Adrenal gland (tissue), 12 donors: Measurements from ENCODE around the gene ITLN2. TPM values are rescaled to one million over a fixed set of nuclear protein-coding genes. Genes with fewer than 3 reads are reported as not detected.
A peak's percentile ranks its signal among the peaks of the same experiment; 100 is the strongest.
"Not testable (repeated sequence)": the region's sequence is repeated elsewhere in the genome, so short reads cannot be mapped to it uniquely, and the experiment has no call there.

Experiments used
- DNase-seq, 7 donors: peaks; one replicate each; pipeline ENCODE4 v3.0.0-alpha.2; 2019 to 2020
- H3K27ac ChIP-seq, 5 donors: fragments of 200-600 bp; sonication (generic) in 4 of 5; 1 replicate in 3 of 5; 2 replicates in 2 of 5; pipeline versions ENCODE4 v1.5.1 to v1.8.0; 2016 to 2020; ENCODE audit warnings: mild to moderate bottlenecking in 1 of 5
- H3K27me3 ChIP-seq: fragments of 200-600 bp; 2 replicates; pipeline ENCODE4 v1.8.0; 2021
- H3K36me3 ChIP-seq, 2 donors: fragments of 200-600 bp; replicated peaks in 1 of 2; 1 replicate in 1 of 2; 2 replicates in 1 of 2; pipeline versions ENCODE4 v1.5.1 to v1.8.0; 2018 to 2022
- H3K4me1 ChIP-seq, 2 donors: fragments of 200-600 bp; replicated peaks in 1 of 2; 1 replicate in 1 of 2; 2 replicates in 1 of 2; pipeline versions ENCODE4 v1.5.1 to v1.8.0; 2018 to 2021
- H3K4me3 ChIP-seq, 4 donors: fragments of 200-600 bp; sonication (generic) in 3 of 4; one replicate each; pipeline ENCODE4 v1.5.1; 2016 to 2018
- H3K9me3 ChIP-seq, 3 donors: fragments of 200-600 bp; sonication (generic) in 1 of 3; replicated peaks in 1 of 3; 1 replicate in 2 of 3; 2 replicates in 1 of 3; pipeline versions ENCODE4 v1.5.1 to v1.8.0; 2016 to 2021
- POLR2A ChIP-seq, 2 donors: fragments of 450-650 bp; IDR thresholded peaks; one replicate each; pipeline ENCODE4 v1.6.1; 2017; ENCODE audit warnings: antibody characterized with exemption in 2 of 2, mild to moderate bottlenecking in 2 of 2, moderate library complexity in 1 of 2
- whole genome bisulfite sequencing, 4 donors: extraction: QIAGEN DNeasy Blood & Tissue Kit in 2 of 4; methylation state at CpG; one replicate each; pipeline versions ENCODE4 v1.1.5 to v1.1.7; 2013 to 2017; 5-methylcytosine and 5-hydroxymethylcytosine counted together
- intact Hi-C, 2 donors: fragments of 100-400 bp; cut with DNase I; formaldehyde crosslinking; loops; one replicate each; pipeline versions ENCODE4 v1.14.1 to v1.15.0; 2022 to 2023
- polyA plus RNA-seq, 3 donors: library from polyadenylated mRNA; stranded (reverse); fragments of 200-250 nt in 2 of 3; fragments of 350-450 nt in 1 of 3; fragmentation: Illumina TruSeq in 1 of 3; extraction: RNeasy Lipid Tissue Mini Kit (QIAGEN cat#74804) in 1 of 3; gene quantifications; one replicate each; pipeline ENCODE4 v1.2.3, GENCODE V29; 2013 to 2014
- total RNA-seq, 9 donors: library from RNA; depleted of rRNA in 4 of 9; stranded (reverse); fragments of >200 nt in 4 of 9; fragments of 120-200 nt in 1 of 9; fragmentation: NEBNext Ultra II Directional in 1 of 9; extraction: Animal tissue kit (Norgen Biotek cat#: 25700) in 1 of 9; gene quantifications; one replicate each; pipeline versions ENCODE4 v1.1.0 to v1.2.4, GENCODE V29; 2013 to 2023
- TF ChIP-seq, protein P1 (sequence below), 6 experiments: fragments of 450-650 bp in 4 of 6; fragments of 200-600 bp in 2 of 6; sonication (generic) in 1 of 6; IDR thresholded peaks; 1 replicate in 5 of 6; 2 replicates in 1 of 6; pipeline versions ENCODE4 v1.5.1 to v1.8.0; 2016 to 2021; ENCODE audit warnings: antibody characterized with exemption in 6 of 6, mild to moderate bottlenecking in 2 of 6, moderate library complexity in 1 of 6
- donor health status: healthy with polysubstance abuse.
- donor health status: Bipolar disorder and iron deficiency.
- donor health status: DM: yes; HTN: yes; CAD: no.
- donor health status: DM: no; HTN: no; CAD: no.
- donor health status: DM: no; HTN: no; CAD: no.
- donor health status: DM: yes; HTN: yes; CAD: no.

The ITLN2 gene
- total and polyA plus RNA-seq, 12 donors = 0.32 to 3.1 (median 1.1) TPM; not detected in 9

DNA sequence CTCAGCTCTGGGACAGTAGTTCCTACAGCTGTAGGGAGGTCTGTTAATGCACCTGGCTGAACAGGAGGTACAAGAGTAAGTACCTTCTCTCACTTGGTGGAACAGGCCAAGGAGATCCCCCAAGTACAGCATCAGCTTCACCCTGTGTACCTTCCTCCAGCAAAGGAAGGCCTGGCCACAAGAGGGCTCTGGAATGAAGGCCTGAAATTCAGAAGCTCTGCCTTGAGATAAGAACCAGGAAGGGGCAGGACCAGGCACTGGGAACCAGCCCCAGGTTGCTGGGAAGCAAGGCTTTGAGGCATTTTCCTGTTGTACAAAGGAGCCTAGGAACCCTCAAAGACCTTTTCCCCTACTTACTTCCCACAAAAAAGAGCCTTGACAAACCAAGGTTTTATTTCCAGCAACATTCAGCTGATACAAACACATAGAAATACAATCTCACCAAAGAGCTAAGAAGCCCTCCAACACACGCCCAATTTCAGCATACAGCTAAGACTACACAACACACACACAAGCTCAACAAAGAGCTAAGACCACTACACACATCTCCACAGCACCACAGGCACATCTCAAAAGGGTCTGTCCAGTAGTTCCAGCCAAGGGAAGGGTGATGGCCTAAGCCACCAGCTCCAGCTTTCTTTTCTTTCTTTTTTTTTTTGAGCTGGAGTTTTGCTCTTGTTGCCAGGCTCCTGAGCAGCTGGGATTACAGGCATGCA, 42.9 kb upstream of the ITLN2 start:
- H3K4me1 ChIP-seq = peaks cover 8 to 12% of the 10 kb centered on the region in 2 donors
- H3K27me3 ChIP-seq = no peaks in the 10 kb centered on the region
- H3K27ac ChIP-seq = peak overlapping the region in 3 of 5 donors; percentile 2 to 52 (median 36)
- peaks cover 0 to 26% of the 10 kb centered on the region in 2 donors for H3K36me3 ChIP-seq
- intact Hi-C loops = no loop called here
- peak; percentile 69 to 90 (median 80) for DNase-seq
- TF ChIP-seq, protein P1, sequence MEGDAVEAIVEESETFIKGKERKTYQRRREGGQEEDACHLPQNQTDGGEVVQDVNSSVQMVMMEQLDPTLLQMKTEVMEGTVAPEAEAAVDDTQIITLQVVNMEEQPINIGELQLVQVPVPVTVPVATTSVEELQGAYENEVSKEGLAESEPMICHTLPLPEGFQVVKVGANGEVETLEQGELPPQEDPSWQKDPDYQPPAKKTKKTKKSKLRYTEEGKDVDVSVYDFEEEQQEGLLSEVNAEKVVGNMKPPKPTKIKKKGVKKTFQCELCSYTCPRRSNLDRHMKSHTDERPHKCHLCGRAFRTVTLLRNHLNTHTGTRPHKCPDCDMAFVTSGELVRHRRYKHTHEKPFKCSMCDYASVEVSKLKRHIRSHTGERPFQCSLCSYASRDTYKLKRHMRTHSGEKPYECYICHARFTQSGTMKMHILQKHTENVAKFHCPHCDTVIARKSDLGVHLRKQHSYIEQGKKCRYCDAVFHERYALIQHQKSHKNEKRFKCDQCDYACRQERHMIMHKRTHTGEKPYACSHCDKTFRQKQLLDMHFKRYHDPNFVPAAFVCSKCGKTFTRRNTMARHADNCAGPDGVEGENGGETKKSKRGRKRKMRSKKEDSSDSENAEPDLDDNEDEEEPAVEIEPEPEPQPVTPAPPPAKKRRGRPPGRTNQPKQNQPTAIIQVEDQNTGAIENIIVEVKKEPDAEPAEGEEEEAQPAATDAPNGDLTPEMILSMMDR (IDR thresholded peaks at IDR 0.05) = peak; percentile 57 to 82 (median 76)
- no peak for TF ChIP-seq POLR2A (IDR thresholded peaks at IDR 0.05)
- H3K9me3 ChIP-seq = no peaks in the 10 kb centered on the region
- H3K4me3 ChIP-seq = no peak overlapping the region
- WGBS, 4 donors = 72 to 94% (median 79%) methylated on average over 1 of the region's 1 CpG

DNA sequence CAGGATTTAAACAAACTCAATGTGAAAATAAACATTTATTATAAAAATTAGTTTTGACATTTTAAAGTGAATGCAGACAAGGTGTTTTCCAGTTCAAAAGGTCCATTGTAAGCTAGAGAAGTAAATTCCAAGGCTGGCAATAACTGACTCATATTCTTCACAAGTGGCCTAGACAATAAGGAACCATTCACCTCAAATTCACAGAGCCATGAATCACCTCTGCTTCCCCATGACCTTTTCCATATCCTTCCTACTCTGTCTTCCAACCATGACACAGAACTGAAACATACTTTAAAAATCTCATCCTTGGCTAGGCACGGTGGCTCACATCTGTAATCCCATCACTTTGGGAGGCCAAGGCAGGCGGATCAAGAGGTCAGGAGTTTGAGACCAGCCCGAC, 41.6 kb upstream of the ITLN2 start:
- Histone ChIP-seq H3K4me3 (no peak overlapping the region), H3K36me3 (peaks cover 0 to 26% of the 10 kb centered on the region in 2 donors), H3K9me3 (no peaks in the 10 kb centered on the region), H3K27ac (no peak overlapping the region), H3K4me1 (peaks cover 1 to 7% of the 10 kb centered on the region in 2 donors), H3K27me3 (no peaks in the 10 kb centered on the region)
- WGBS, 4 donors = 62 to 79% (median 70%) methylated on average over 3 of the region's 3 CpGs
- intact Hi-C loops = no loop called here
- DNase-seq = no peak
- TF ChIP-seq, protein P1 (IDR thresholded peaks at IDR 0.05) = no peak
- TF ChIP-seq POLR2A (IDR thresholded peaks at IDR 0.05) = no peak

DNA sequence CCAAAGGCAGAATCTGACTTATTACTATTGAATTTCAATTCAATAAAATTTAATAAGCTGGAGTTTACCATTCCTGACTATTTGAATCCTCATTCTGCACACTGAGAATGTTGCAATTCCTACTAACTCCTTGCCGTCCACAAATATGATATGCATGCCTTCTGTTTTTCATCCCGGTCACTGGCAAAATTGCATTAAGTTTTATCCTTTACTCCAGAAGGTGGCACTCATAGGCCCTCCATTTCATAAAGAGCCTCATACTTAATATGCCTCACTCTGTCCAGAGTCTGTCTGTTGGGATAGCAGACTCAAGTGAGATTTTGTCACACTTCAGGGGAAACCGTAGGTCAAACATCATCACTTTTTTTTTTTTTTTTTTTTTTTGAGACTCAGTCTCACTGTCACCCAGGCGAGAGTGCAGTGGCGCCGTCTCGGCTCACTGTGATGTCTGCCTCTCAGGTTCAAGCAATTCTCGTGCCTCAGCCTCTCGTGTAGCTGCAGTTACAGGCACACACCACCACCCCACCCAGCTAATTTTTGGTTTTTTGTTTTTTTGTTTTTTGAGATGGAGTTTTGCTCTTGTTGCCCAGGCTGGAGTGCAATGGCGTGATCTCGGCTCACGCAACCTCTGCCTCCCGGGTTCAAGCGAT, 39.1 kb upstream of the ITLN2 start:
- no peak overlapping the region for H3K4me3 ChIP-seq
- peak in 3 of 7 donors; percentile 27 to 38 (median 37) for DNase-seq
- TF ChIP-seq, protein P1 (IDR thresholded peaks at IDR 0.05) = peak in 5 of 6 experiments; percentile 35 to 61 (median 48)
- TF ChIP-seq POLR2A (IDR thresholded peaks at IDR 0.05) = no peak
- H3K27me3 ChIP-seq = no peaks in the 10 kb centered on the region
- no peak overlapping the region for H3K27ac ChIP-seq
- peaks cover 0 to 7% of the 10 kb centered on the region in 2 donors for H3K4me1 ChIP-seq
- H3K9me3 ChIP-seq = no peaks in the 10 kb centered on the region
- peaks cover 0 to 3% of the 10 kb centered on the region in 2 donors for H3K36me3 ChIP-seq
- intact Hi-C loops = loop anchor here (5.0 kb wide), 1 partner anchor 104 kb away; the partner anchor contains the start of gene KLHDC9 (in 2 of the 2)
- whole genome bisulfite sequencing, 4 donors = 71 to 75% (median 73%) methylated on average over 14 of the region's 14 CpGs

DNA sequence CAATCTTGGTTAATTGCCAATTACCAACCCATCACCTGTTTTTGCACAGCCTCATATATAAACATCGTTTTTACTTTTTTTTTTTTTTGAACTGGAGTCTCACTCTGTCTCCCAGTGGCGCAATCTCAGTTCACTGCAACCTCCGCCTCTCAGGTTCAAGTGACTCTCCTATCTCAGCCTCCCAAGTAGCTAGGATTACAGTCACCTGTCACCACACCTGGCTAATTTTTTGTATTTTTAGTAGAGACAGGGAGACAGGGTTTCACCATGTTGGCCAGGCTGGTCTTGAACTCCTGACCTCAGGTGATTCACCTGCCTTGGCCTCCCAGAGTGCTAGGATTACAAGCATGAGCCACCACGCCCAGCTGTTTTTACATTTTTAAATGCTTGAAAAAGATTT, 37.4 kb upstream of the ITLN2 start:
- not testable (repeated sequence) for H3K27ac ChIP-seq, DNase-seq, H3K4me3 ChIP-seq, H3K9me3 ChIP-seq, H3K4me1 ChIP-seq, H3K27me3 ChIP-seq, H3K36me3 ChIP-seq
- WGBS, 4 donors = 76 to 88% (median 83%) methylated on average over 4 of the region's 4 CpGs
- intact Hi-C loops = loop anchor here (5.0 kb wide), 1 partner anchor 105 kb away; the partner anchor contains the start of gene KLHDC9 (in 2 of the 2)
